Measurements from ENCODE around the gene CLEC7A. TPM values are rescaled to one million over a fixed set of nuclear protein-coding genes. Genes with fewer than 3 reads are reported as not detected.

Gene CLEC7A
- total RNA-seq, 8 experiments from 2014 or later: 0.14 to 1.3 (median 0.63) TPM; not detected in 3

- in situ Hi-C loops (cut with MboI; ENCODE audit: low pct_unique_long_range_greater_than_20kb in 2 of 9, low sequenced_read_pairs in 9 of 9, unreplicated experiment in 9 of 9): no loop called here
- WGBS, 10 experiments: no CpG with 5 or more reads among the region's 2 CpGs
- Histone ChIP-seq H3K4me3 (no peak overlapping the region), H3K27ac (no peak overlapping the region), H3K4me1 (replicated peaks in 1 of 2) (no peaks in the 10 kb centered on the region)
- ATAC-seq (replicated peaks in 6 of 8): no peak
These were observed 27.7 kb downstream of the CLEC7A start for GRCh38 chr12:10102322-10102721.

GRCh38 chr12:10101648-10102220 is 28.3 kb downstream of the CLEC7A start:
- WGBS, 10 experiments: 100% methylated on average over 1 of the region's 1 CpG; no CpG with 5 or more reads in 9 of the 10 experiments

GRCh38 chr12:10101042-10101579 is 28.9 kb downstream of the CLEC7A start:
- in situ Hi-C loops (cut with MboI; ENCODE audit: low pct_unique_long_range_greater_than_20kb in 2 of 9, low sequenced_read_pairs in 9 of 9, unreplicated experiment in 9 of 9): no loop called here

More at GRCh38 chr12:10101648-10102220, 28.3 kb downstream of the CLEC7A start:
- in situ Hi-C loops (cut with MboI; ENCODE audit: low pct_unique_long_range_greater_than_20kb in 2 of 9, low sequenced_read_pairs in 9 of 9, unreplicated experiment in 9 of 9): no loop called here
- ATAC-seq (replicated peaks in 6 of 8): peak in 2 of 8 experiments; percentile 7 to 9
- Histone ChIP-seq H3K27ac (no peak overlapping the region), H3K4me1 (replicated peaks in 1 of 2) (no peaks in the 10 kb centered on the region), H3K4me3 (no peak overlapping the region)

GRCh38 chr12:10098791-10099190 is 31.2 kb downstream of the CLEC7A start, which contains the start of gene CLEC1A:
Gene CLEC1A (minus strand): TSS chr12:10098985. CDS start chr12:10098922, 63 bp downstream.
- 17 to 90% (median 40%) methylated on average over 1 to 9 of the region's 10 CpGs; no CpG with 5 or more reads in 3 of the 10 experiments for WGBS, 10 experiments
- H3K27ac ChIP-seq: no peak within 1 kb of the TSS
- no peak within 1 kb of the TSS for H3K4me3 ChIP-seq
- peak in 4 of 8 experiments; percentile 9 to 28 (median 24) for ATAC-seq (replicated peaks in 6 of 8)
- H3K4me1 ChIP-seq (replicated peaks in 1 of 2): no peaks in the 10 kb centered on the region
- in situ Hi-C loops (cut with MboI; ENCODE audit: low pct_unique_long_range_greater_than_20kb in 2 of 9, low sequenced_read_pairs in 9 of 9, unreplicated experiment in 9 of 9): no loop called here

More at GRCh38 chr12:10101042-10101579, 28.9 kb downstream of the CLEC7A start:
- Histone ChIP-seq H3K4me1 (replicated peaks in 1 of 2) (no peaks in the 10 kb centered on the region), H3K27ac (no peak overlapping the region), H3K4me3 (no peak overlapping the region)
- ATAC-seq (replicated peaks in 6 of 8): peak in 3 of 8 experiments; percentile 76 to 93 (median 89)
- WGBS, 10 experiments: 20 to 80% (median 67%) methylated on average over 1 to 3 of the region's 5 CpGs; no CpG with 5 or more reads in 6 of the 10 experiments

GRCh38 chr12:10097521-10097920 is 32.5 kb downstream of the CLEC7A start:
- ATAC-seq (replicated peaks in 6 of 8): peak in 2 of 8 experiments; percentile 34 to 38

GRCh38 chr12:10095971-10096370 is 34.0 kb downstream of the CLEC7A start:
- no peak for ATAC-seq (replicated peaks in 6 of 8)
- Histone ChIP-seq H3K4me1 (replicated peaks in 1 of 2) (no peaks in the 10 kb centered on the region), H3K4me3 (no peak overlapping the region), H3K27ac (no peak overlapping the region)
- in situ Hi-C loops (cut with MboI; ENCODE audit: low pct_unique_long_range_greater_than_20kb in 2 of 9, low sequenced_read_pairs in 9 of 9, unreplicated experiment in 9 of 9): no loop called here
- 36 to 100% (median 92%) methylated on average over 1 to 3 of the region's 3 CpGs; no CpG with 5 or more reads in 1 of the 10 experiments for WGBS, 10 experiments

More at GRCh38 chr12:10097521-10097920, 32.5 kb downstream of the CLEC7A start:
- in situ Hi-C loops (cut with MboI; ENCODE audit: low pct_unique_long_range_greater_than_20kb in 2 of 9, low sequenced_read_pairs in 9 of 9, unreplicated experiment in 9 of 9): no loop called here
- no peaks in the 10 kb centered on the region for H3K4me1 ChIP-seq (replicated peaks in 1 of 2)
- WGBS, 10 experiments: 0 to 93% (median 49%) methylated on average over 1 to 3 of the region's 3 CpGs
- no peak overlapping the region for H3K4me3 ChIP-seq
- no peak overlapping the region for H3K27ac ChIP-seq

- no peak for ATAC-seq (replicated peaks in 6 of 8)
- H3K4me1 ChIP-seq (replicated peaks in 1 of 2): no peaks in the 10 kb centered on the region
- no peak overlapping the region for H3K4me3 ChIP-seq
- in situ Hi-C loops (cut with MboI; ENCODE audit: low pct_unique_long_range_greater_than_20kb in 2 of 9, low sequenced_read_pairs in 9 of 9, unreplicated experiment in 9 of 9): no loop called here
- no peak overlapping the region for H3K27ac ChIP-seq
- 43 to 100% (median 88%) methylated on average over 1 to 4 of the region's 4 CpGs for WGBS, 10 experiments
These were observed 35.2 kb downstream of the CLEC7A start for GRCh38 chr12:10094646-10095395.

- Histone ChIP-seq H3K4me3 (no peak overlapping the region), H3K27ac (no peak overlapping the region), H3K4me1 (replicated peaks in 1 of 2) (no peaks in the 10 kb centered on the region)
- 34 to 100% (median 71%) methylated on average over 3 to 8 of the region's 8 CpGs for WGBS, 10 experiments
- peak in 2 of 8 experiments; percentile 46 to 54 for ATAC-seq (replicated peaks in 6 of 8)
- in situ Hi-C loops (cut with MboI; ENCODE audit: low pct_unique_long_range_greater_than_20kb in 2 of 9, low sequenced_read_pairs in 9 of 9, unreplicated experiment in 9 of 9): no loop called here
These were observed 40.8 kb downstream of the CLEC7A start for GRCh38 chr12:10088955-10089900.

- no peak overlapping the region for H3K27ac ChIP-seq
- no peak overlapping the region for H3K4me3 ChIP-seq
- ATAC-seq (replicated peaks in 6 of 8): no peak
- in situ Hi-C loops (cut with MboI; ENCODE audit: low pct_unique_long_range_greater_than_20kb in 2 of 9, low sequenced_read_pairs in 9 of 9, unreplicated experiment in 9 of 9): no loop called here
- H3K4me1 ChIP-seq (replicated peaks in 1 of 2): no peaks in the 10 kb centered on the region
These were observed 42.0 kb downstream of the CLEC7A start for GRCh38 chr12:10088031-10088430.

- 22 to 94% (median 74%) methylated on average over 1 to 3 of the region's 3 CpGs for WGBS, 10 experiments
- Histone ChIP-seq H3K4me1 (replicated peaks in 1 of 2) (no peaks in the 10 kb centered on the region), H3K4me3 (no peak overlapping the region), H3K27ac (no peak overlapping the region)
- no peak for ATAC-seq (replicated peaks in 6 of 8)
- in situ Hi-C loops (cut with MboI; ENCODE audit: low pct_unique_long_range_greater_than_20kb in 2 of 9, low sequenced_read_pairs in 9 of 9, unreplicated experiment in 9 of 9): no loop called here
These were observed 43.6 kb downstream of the CLEC7A start for GRCh38 chr12:10086387-10086786.

- no peak overlapping the region for H3K27ac ChIP-seq
- H3K4me1 ChIP-seq (replicated peaks in 1 of 2): no peaks in the 10 kb centered on the region
- no peak overlapping the region for H3K4me3 ChIP-seq
- in situ Hi-C loops (cut with MboI; ENCODE audit: low pct_unique_long_range_greater_than_20kb in 2 of 9, low sequenced_read_pairs in 9 of 9, unreplicated experiment in 9 of 9): no loop called here
- ATAC-seq (replicated peaks in 6 of 8): no peak
- 50 to 83% (median 78%) methylated on average over 3 to 6 of the region's 6 CpGs; no CpG with 5 or more reads in 4 of the 10 experiments for WGBS, 10 experiments
These were observed 45.3 kb downstream of the CLEC7A start for GRCh38 chr12:10084733-10085132.

GRCh38 chr12:10082117-10082874 is 47.7 kb downstream of the CLEC7A start:
- in situ Hi-C loops (cut with MboI; ENCODE audit: low pct_unique_long_range_greater_than_20kb in 2 of 9, low sequenced_read_pairs in 9 of 9, unreplicated experiment in 9 of 9): no loop called here
- Histone ChIP-seq H3K27ac (no peak overlapping the region), H3K4me3 (no peak overlapping the region), H3K4me1 (replicated peaks in 1 of 2) (no peaks in the 10 kb centered on the region)
- WGBS, 10 experiments: 40 to 100% (median 70%) methylated on average over 1 to 5 of the region's 5 CpGs; no CpG with 5 or more reads in 3 of the 10 experiments
- ATAC-seq (replicated peaks in 6 of 8): no peak

All from motor neuron (in vitro differentiated cells).